Sigmoid colon (tissue), 7 donors: Measurements from ENCODE around the gene LPCAT1. TPM values are rescaled to one million over a fixed set of nuclear protein-coding genes. Genes with fewer than 3 reads are reported as not detected.

Source experiments
- DNase-seq: peaks from one replicate; pipeline ENCODE4 v3.0.0-alpha.2; 2019
- H3K27ac ChIP-seq, 4 donors: fragments of 200-600 bp; sonication (generic); one replicate each; pipeline ENCODE4 v1.5.1; 2016 to 2019; ENCODE audit warnings: mild to moderate bottlenecking in 1 of 4
- H3K27me3 ChIP-seq, 3 donors: fragments of 200-600 bp; sonication (generic); one replicate each; pipeline ENCODE4 v1.5.1; 2019; ENCODE audit warnings: mild to moderate bottlenecking in 1 of 3
- H3K36me3 ChIP-seq, 4 donors: fragments of 200-600 bp; sonication (generic); one replicate each; pipeline ENCODE4 v1.5.1; 2016 to 2019
- H3K4me1 ChIP-seq, 4 donors: fragments of 200-600 bp; sonication (generic); one replicate each; pipeline ENCODE4 v1.5.1; 2017 to 2019
- H3K4me3 ChIP-seq, 4 donors: fragments of 200-600 bp; sonication (generic); one replicate each; pipeline ENCODE4 v1.5.1; 2017 to 2019; ENCODE audit warnings: mild to moderate bottlenecking in 2 of 4, moderate library complexity in 1 of 4
- H3K9me3 ChIP-seq, 4 donors: fragments of 200-600 bp in 3 of 4; sonication (generic) in 3 of 4; one replicate each; pipeline versions ENCODE4 v1.5.1 to v1.6.1; 2013 to 2019
- EP300 ChIP-seq, 4 donors: sonication (generic); formaldehyde crosslinking; IDR thresholded peaks; one replicate each; pipeline ENCODE4 v1.6.1; 2017; ENCODE audit warnings: antibody characterized with exemption in 4 of 4
- POLR2A ChIP-seq, 2 donors: fragments of 450-650 bp; IDR thresholded peaks; one replicate each; pipeline ENCODE4 v1.6.1; 2016; ENCODE audit warnings: antibody characterized with exemption in 2 of 2, mild to moderate bottlenecking in 2 of 2, moderate library complexity in 2 of 2
- POLR2AphosphoS5 ChIP-seq, 4 donors: sonication (generic); formaldehyde crosslinking; IDR thresholded peaks; one replicate each; pipeline ENCODE4 v1.6.1; 2017; ENCODE audit warnings: antibody characterized with exemption in 4 of 4
- WGBS, 2 donors: extraction: QIAGEN DNeasy Blood & Tissue Kit; methylation state at CpG; one replicate each; pipeline ENCODE4 v1.1.7; 2013; 5-methylcytosine and 5-hydroxymethylcytosine counted together
- intact Hi-C: fragments of 100-400 bp; cut with DNase I; formaldehyde crosslinking; loops from one replicate; pipeline ENCODE4 v1.15.1; 2023
- polyA plus RNA-seq, 3 donors: library from polyadenylated mRNA; stranded (reverse); fragments of 200-250 nt; gene quantifications; one replicate each; pipeline ENCODE4 v1.2.3, GENCODE V29; 2013
- total RNA-seq, 4 donors: library from RNA; depleted of rRNA; stranded (reverse); fragments of >200 nt; gene quantifications; one replicate each; pipeline ENCODE4 v1.1.0, GENCODE V29; 2016
- TF ChIP-seq, protein P1 (sequence below), 4 experiments: fragments of 450-650 bp in 3 of 4; fragments of 200-600 bp in 1 of 4; IDR thresholded peaks; one replicate each; pipeline ENCODE4 v1.5.1; 2016 to 2019; ENCODE audit warnings: antibody characterized with exemption in 4 of 4, mild to moderate bottlenecking in 3 of 4, moderate library complexity in 2 of 4
- donor health status: healthy with polysubstance abuse.
- donor health status: Bipolar disorder and iron deficiency.
- donor health status: healthy.

LPCAT1 gene
- total and polyA plus RNA-seq, 7 donors: 4.2 to 35.1 (median 22.2) TPM

DNA sequence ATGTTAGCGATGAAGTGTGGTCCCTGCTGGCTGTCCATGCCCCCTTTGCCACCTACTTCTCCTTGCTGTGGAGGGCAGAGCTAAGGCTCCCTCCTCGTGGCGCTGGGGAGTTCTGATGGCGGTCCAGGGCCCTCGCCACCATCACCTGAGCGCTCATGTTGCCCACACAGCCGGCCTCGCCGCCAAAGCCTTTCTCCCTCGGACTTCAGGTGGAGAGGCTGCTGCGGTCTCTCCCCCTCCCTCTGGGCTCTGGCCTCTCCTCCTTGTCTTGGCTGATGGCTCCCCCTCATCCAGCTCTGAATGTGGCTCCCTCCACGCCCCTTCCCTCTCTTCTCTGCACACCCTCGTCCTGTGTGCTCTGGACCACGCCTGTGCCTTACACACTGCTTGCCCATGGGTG is 14.5 kb upstream of the LPCAT1 start:
- H3K36me3 ChIP-seq: no peaks in the 10 kb centered on the region
- TF ChIP-seq EP300 (IDR thresholded peaks at IDR 0.05) (no peak), POLR2AphosphoS5 (IDR thresholded peaks at IDR 0.05) (no peak), POLR2A (IDR thresholded peaks at IDR 0.05) (no peak)
- TF ChIP-seq, protein P1, sequence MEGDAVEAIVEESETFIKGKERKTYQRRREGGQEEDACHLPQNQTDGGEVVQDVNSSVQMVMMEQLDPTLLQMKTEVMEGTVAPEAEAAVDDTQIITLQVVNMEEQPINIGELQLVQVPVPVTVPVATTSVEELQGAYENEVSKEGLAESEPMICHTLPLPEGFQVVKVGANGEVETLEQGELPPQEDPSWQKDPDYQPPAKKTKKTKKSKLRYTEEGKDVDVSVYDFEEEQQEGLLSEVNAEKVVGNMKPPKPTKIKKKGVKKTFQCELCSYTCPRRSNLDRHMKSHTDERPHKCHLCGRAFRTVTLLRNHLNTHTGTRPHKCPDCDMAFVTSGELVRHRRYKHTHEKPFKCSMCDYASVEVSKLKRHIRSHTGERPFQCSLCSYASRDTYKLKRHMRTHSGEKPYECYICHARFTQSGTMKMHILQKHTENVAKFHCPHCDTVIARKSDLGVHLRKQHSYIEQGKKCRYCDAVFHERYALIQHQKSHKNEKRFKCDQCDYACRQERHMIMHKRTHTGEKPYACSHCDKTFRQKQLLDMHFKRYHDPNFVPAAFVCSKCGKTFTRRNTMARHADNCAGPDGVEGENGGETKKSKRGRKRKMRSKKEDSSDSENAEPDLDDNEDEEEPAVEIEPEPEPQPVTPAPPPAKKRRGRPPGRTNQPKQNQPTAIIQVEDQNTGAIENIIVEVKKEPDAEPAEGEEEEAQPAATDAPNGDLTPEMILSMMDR (IDR thresholded peaks at IDR 0.05): no peak
- DNase-seq: peak; percentile 58
- peaks cover 0 to 20% (median 3%) of the 10 kb centered on the region in 4 donors for H3K4me1 ChIP-seq
- WGBS, 2 donors: 91 to 96% methylated on average over 14 of the region's 14 CpGs
- no peak overlapping the region for H3K27ac ChIP-seq
- intact Hi-C loops: no loop called here
- no peaks in the 10 kb centered on the region for H3K27me3 ChIP-seq
- H3K9me3 ChIP-seq: no peaks in the 10 kb centered on the region
- H3K4me3 ChIP-seq: no peak overlapping the region

DNA sequence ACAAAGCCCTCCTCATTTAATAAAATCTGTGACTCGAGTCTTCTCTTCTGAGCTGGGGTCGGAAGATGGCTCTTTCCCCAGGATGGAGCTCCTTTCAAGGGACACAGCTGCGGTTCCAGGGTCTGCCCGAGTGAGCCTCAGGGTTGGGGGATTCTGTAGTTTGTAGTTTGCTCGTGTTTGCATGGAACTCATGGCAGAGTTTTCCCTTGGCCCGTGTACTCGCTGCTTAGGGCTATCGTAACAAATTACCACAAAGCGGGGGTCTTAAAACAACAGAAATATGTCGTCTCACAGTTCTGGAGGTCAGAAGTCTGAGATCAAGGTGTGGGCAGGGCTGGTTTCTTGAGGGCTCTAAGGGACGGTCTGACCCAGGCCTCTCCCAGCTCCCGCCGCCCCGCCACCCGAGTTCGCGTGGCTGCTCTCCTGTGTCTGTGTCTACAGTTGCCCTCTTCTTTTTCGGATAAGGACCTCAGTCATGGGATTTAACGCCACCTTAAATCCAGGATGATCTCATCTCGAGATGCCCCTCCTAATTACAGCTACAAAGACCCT is 13.9 kb upstream of the LPCAT1 start:
- no peak overlapping the region for H3K27ac ChIP-seq
- H3K36me3 ChIP-seq: no peaks in the 10 kb centered on the region
- DNase-seq: peak; percentile 32
- H3K4me1 ChIP-seq: peaks cover 0 to 18% (median 3%) of the 10 kb centered on the region in 4 donors
- TF ChIP-seq, protein P1 (IDR thresholded peaks at IDR 0.05): no peak
- no peak for TF ChIP-seq POLR2A (IDR thresholded peaks at IDR 0.05)
- TF ChIP-seq EP300 (IDR thresholded peaks at IDR 0.05): no peak
- no peak overlapping the region for H3K4me3 ChIP-seq
- WGBS, 2 donors: 96% methylated on average over 20 of the region's 20 CpGs
- no peaks in the 10 kb centered on the region for H3K9me3 ChIP-seq
- no peaks in the 10 kb centered on the region for H3K27me3 ChIP-seq
- intact Hi-C loops: no loop called here

DNA sequence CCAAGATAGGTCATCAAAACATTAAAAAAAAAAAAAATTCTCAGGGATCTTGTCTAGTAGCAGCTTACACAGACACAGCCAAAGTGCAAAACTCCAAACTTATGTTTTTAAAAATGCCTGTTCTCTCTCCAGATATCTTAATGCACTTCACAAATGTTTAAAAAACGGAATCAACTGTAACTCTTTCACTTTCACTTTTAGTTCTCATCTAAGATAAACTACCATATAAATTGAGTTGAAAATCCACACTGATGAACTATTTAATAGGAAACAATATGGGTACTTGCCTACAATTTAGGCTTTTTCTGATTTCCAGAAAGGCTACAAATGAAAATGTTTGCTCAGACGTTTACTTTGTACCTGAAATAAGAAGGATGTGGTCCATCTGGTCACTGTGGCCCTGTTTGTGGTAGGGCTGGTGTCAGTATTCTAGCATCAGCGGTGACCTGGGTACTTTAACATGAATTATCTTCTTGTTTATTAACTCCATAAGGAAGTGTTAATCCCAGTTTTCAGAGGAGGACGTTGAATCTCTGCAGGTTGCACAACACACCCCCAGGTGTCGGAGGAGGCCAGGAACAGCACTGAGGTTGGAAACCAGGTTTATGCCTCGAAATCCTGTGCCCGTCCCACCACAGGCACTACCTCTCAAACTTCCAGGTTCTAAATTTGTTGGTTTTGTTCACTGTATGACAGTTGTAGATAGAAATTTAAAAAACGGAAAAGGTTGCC is 13.3 kb upstream of the LPCAT1 start:
- Histone ChIP-seq H3K27ac (peak overlapping the region in 2 of 4 donors; percentile 6 to 7), H3K27me3 (no peaks in the 10 kb centered on the region), H3K4me1 (peaks cover 0 to 11% (median 3%) of the 10 kb centered on the region in 4 donors), H3K4me3 (peak overlapping the region in 3 of 4 donors; percentile 8 to 30 (median 21)), H3K9me3 (no peaks in the 10 kb centered on the region), H3K36me3 (no peaks in the 10 kb centered on the region)
- peak; percentile 21 for DNase-seq
- 59 to 63% methylated on average over 8 of the region's 8 CpGs for WGBS, 2 donors
- intact Hi-C loops: no loop called here
- TF ChIP-seq EP300 (IDR thresholded peaks at IDR 0.05) (no peak), POLR2A (IDR thresholded peaks at IDR 0.05) (no peak), POLR2AphosphoS5 (IDR thresholded peaks at IDR 0.05) (no peak)

DNA sequence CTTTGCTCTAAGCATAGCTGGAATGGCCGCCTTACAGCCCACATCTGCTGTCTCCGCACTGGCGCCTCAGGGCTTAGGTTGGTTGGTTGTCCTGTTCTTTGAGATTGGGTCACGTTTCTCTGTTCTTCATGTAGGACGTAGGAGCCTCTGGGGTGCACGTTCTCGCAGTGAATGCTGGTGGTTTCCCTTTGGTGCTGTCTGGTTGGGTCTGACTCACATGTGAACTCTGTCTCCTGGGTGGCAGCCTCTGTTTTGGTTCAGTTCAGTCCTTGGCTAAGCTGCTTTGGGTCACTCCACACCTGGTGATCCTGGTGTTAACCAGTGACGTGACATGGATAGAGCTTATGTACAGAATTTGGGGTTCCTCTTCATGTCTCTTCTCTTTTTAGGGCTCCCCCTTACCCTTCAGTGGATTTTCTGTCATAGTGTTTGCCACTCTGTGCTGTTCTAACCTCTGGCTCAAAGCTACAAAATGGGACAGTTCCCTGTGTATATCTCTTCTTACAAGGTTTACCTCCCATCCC is 12.6 kb upstream of the LPCAT1 start:
- Histone ChIP-seq H3K27ac (peak overlapping the region in 2 of 4 donors; percentile 6 to 7), H3K4me3 (peak overlapping the region in 3 of 4 donors; percentile 8 to 30 (median 21)), H3K27me3 (no peaks in the 10 kb centered on the region)

DNA sequence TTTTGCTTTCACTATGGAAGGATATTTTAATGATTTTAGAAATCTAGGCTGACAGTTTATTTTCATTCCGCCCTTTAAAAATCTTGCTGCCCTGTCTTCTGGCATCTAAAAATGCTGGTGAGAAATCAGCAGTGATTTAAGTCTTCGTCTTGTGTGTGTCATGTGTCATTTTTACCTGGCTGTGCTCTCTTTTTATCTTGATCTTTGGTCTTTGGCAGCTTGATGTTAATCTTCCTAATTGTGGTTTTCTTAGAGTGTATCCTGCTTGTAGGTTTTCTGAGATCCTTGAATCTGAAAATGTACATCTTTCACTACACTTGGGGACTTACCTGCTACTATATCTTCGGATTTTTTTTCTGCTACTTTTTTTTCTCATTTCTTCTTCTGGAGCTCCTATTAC is 11.9 kb upstream of the LPCAT1 start:
- Histone ChIP-seq H3K4me3 (no peak overlapping the region), H3K9me3 (no peaks in the 10 kb centered on the region), H3K36me3 (no peaks in the 10 kb centered on the region), H3K4me1 (peaks cover 0 to 6% (median 0%) of the 10 kb centered on the region in 4 donors), H3K27me3 (no peaks in the 10 kb centered on the region), H3K27ac (no peak overlapping the region)
- no peak for TF ChIP-seq POLR2A (IDR thresholded peaks at IDR 0.05)
- TF ChIP-seq POLR2AphosphoS5 (IDR thresholded peaks at IDR 0.05): no peak
- TF ChIP-seq EP300 (IDR thresholded peaks at IDR 0.05): no peak
- TF ChIP-seq, protein P1 (IDR thresholded peaks at IDR 0.05): no peak
- 81 to 82% methylated on average over 3 of the region's 3 CpGs for WGBS, 2 donors
- intact Hi-C loops: no loop called here
- DNase-seq: no peak

More for the DNA sequence above, 12.6 kb upstream of the LPCAT1 start:
- WGBS, 2 donors: 58 to 82% methylated on average over 8 of the region's 8 CpGs
- Histone ChIP-seq H3K9me3 (no peaks in the 10 kb centered on the region), H3K36me3 (no peaks in the 10 kb centered on the region), H3K4me1 (peaks cover 0 to 6% (median 0%) of the 10 kb centered on the region in 4 donors)
- peak; percentile 60 for DNase-seq
- intact Hi-C loops: no loop called here
- TF ChIP-seq EP300 (IDR thresholded peaks at IDR 0.05) (no peak), POLR2AphosphoS5 (IDR thresholded peaks at IDR 0.05) (no peak), POLR2A (IDR thresholded peaks at IDR 0.05) (no peak)
- TF ChIP-seq, protein P1 (IDR thresholded peaks at IDR 0.05): no peak
